ENCODE measurements around the gene LTBP1. TPM values are rescaled to one million over a fixed set of nuclear protein-coding genes. Genes with fewer than 3 reads are reported as not detected.

Gene LTBP1
- total RNA-seq, 3 donors from 2014 or later (not counting 1 experiment from before 2014, with no cell fraction given) = 1.7 to 4.7 (median 3.5) TPM

- H3K27ac ChIP-seq (ENCODE audit: low read length) = no peak overlapping the region
- H3K9me3 ChIP-seq (ENCODE audit: control insufficient read depth, insufficient read depth, low read length) = no peaks in the 10 kb centered on the region
- H3K4me1 ChIP-seq (ENCODE audit: control insufficient read depth, insufficient read depth, low read length) = no peaks in the 10 kb centered on the region
- no peak overlapping the region for H3K4me3 Mint-ChIP-seq
- intact Hi-C loops (cut with micrococcal nuclease) = no loop called here
- H3K27me3 ChIP-seq (ENCODE audit: control insufficient read depth, insufficient read depth, low read length) = no peaks in the 10 kb centered on the region
- no peak for TF ChIP-seq CTCF (IDR thresholded peaks at IDR 0.05)
- H3K36me3 Mint-ChIP-seq = no peaks in the 10 kb centered on the region
- no peaks in the 10 kb centered on the region for H3K9me3 Mint-ChIP-seq
- DNase-seq = no peak
- ATAC-seq = no peak
- no peaks in the 10 kb centered on the region for H3K27me3 Mint-ChIP-seq (ENCODE audit: low read depth in 2 of 2)
- no peaks in the 10 kb centered on the region for H3K4me1 Mint-ChIP-seq
- no peak overlapping the region for H3K4me3 ChIP-seq (ENCODE audit: low read length)
- 89% methylated on average over 6 of the region's 7 CpGs for WGBS (ENCODE audit: insufficient coverage)
- no peaks in the 10 kb centered on the region for H3K36me3 ChIP-seq (ENCODE audit: control insufficient read depth, insufficient read depth, low read length)
- H3K27ac Mint-ChIP-seq = no peak overlapping the region
These were observed 337.5 kb downstream of the LTBP1 start for GRCh38 chr2:33284287-33284686.

- Mint-ChIP-seq H3K36me3 (no peaks in the 10 kb centered on the region), H3K27ac (no peak overlapping the region), H3K9me3 (no peaks in the 10 kb centered on the region), H3K4me1 (no peaks in the 10 kb centered on the region), H3K4me3 (no peak overlapping the region), H3K27me3 (ENCODE audit: low read depth in 2 of 2) (peaks cover 0 to 2% of the 10 kb centered on the region in 2 donors)
- TF ChIP-seq CTCF (IDR thresholded peaks at IDR 0.05) = no peak
- no peak for DNase-seq
- intact Hi-C loops (cut with micrococcal nuclease) = no loop called here
- no peak for ATAC-seq
- 100% methylated on average over 1 of the region's 2 CpGs for WGBS (ENCODE audit: insufficient coverage)
- no peaks in the 10 kb centered on the region for H3K9me3 ChIP-seq (ENCODE audit: control insufficient read depth, insufficient read depth, low read length)
- no peaks in the 10 kb centered on the region for H3K4me1 ChIP-seq (ENCODE audit: control insufficient read depth, insufficient read depth, low read length)
- no peak overlapping the region for H3K4me3 ChIP-seq (ENCODE audit: low read length)
- H3K36me3 ChIP-seq (ENCODE audit: control insufficient read depth, insufficient read depth, low read length) = no peaks in the 10 kb centered on the region
- no peak overlapping the region for H3K27ac ChIP-seq (ENCODE audit: low read length)
- H3K27me3 ChIP-seq (ENCODE audit: control insufficient read depth, insufficient read depth, low read length) = no peaks in the 10 kb centered on the region
These were observed 340.8 kb downstream of the LTBP1 start for GRCh38 chr2:33287507-33288005.

GRCh38 chr2:33288011-33288410 lies 341.3 kb downstream of the LTBP1 start:
- Histone ChIP-seq H3K9me3 (ENCODE audit: control insufficient read depth, insufficient read depth, low read length) (no peaks in the 10 kb centered on the region), H3K4me1 (ENCODE audit: control insufficient read depth, insufficient read depth, low read length) (no peaks in the 10 kb centered on the region), H3K27me3 (ENCODE audit: control insufficient read depth, insufficient read depth, low read length) (no peaks in the 10 kb centered on the region), H3K27ac (ENCODE audit: low read length) (no peak overlapping the region), H3K36me3 (ENCODE audit: control insufficient read depth, insufficient read depth, low read length) (no peaks in the 10 kb centered on the region), H3K4me3 (ENCODE audit: low read length) (no peak overlapping the region)
- DNase-seq = no peak
- intact Hi-C loops (cut with micrococcal nuclease) = no loop called here
- Mint-ChIP-seq H3K36me3 (no peaks in the 10 kb centered on the region), H3K27me3 (ENCODE audit: low read depth in 2 of 2) (peaks cover 0 to 2% of the 10 kb centered on the region in 2 donors), H3K9me3 (no peaks in the 10 kb centered on the region), H3K4me3 (no peak overlapping the region), H3K4me1 (no peaks in the 10 kb centered on the region), H3K27ac (no peak overlapping the region)
- ATAC-seq = no peak
- no peak for TF ChIP-seq CTCF (IDR thresholded peaks at IDR 0.05)
- 100% methylated on average over 1 of the region's 1 CpG for WGBS (ENCODE audit: insufficient coverage)

- Mint-ChIP-seq H3K27ac (no peak overlapping the region), H3K27me3 (ENCODE audit: low read depth in 2 of 2) (peaks cover 0 to 2% of the 10 kb centered on the region in 2 donors), H3K4me1 (no peaks in the 10 kb centered on the region), H3K9me3 (no peaks in the 10 kb centered on the region), H3K36me3 (no peaks in the 10 kb centered on the region), H3K4me3 (no peak overlapping the region)
- no peaks in the 10 kb centered on the region for H3K36me3 ChIP-seq (ENCODE audit: control insufficient read depth, insufficient read depth, low read length)
- no peak overlapping the region for H3K4me3 ChIP-seq (ENCODE audit: low read length)
- intact Hi-C loops (cut with micrococcal nuclease) = no loop called here
- 91% methylated on average over 4 of the region's 4 CpGs for WGBS (ENCODE audit: insufficient coverage)
- no peak overlapping the region for H3K27ac ChIP-seq (ENCODE audit: low read length)
- ATAC-seq (no peak), DNase-seq (no peak)
- no peaks in the 10 kb centered on the region for H3K4me1 ChIP-seq (ENCODE audit: control insufficient read depth, insufficient read depth, low read length)
- H3K9me3 ChIP-seq (ENCODE audit: control insufficient read depth, insufficient read depth, low read length) = no peaks in the 10 kb centered on the region
- H3K27me3 ChIP-seq (ENCODE audit: control insufficient read depth, insufficient read depth, low read length) = no peaks in the 10 kb centered on the region
- no peak for TF ChIP-seq CTCF (IDR thresholded peaks at IDR 0.05)
These were observed 343.2 kb downstream of the LTBP1 start for GRCh38 chr2:33289961-33290360.

Measured in natural killer cell (primary cell).